Vagina (tissue), 2 donors: ENCODE results near the gene SAC3D1. TPM values are rescaled to one million over a fixed set of nuclear protein-coding genes. Genes with fewer than 3 reads are reported as not detected.

Source experiments
- DNase-seq, 2 donors: peaks; one replicate each; pipeline ENCODE4 v3.0.0-alpha.2; 2017; ENCODE audit errors: extremely low spot score in 2 of 2
- H3K27ac ChIP-seq: fragments of 200-600 bp; sonication (generic); one replicate; pipeline ENCODE4 v1.5.1; 2019
- H3K27me3 ChIP-seq: fragments of 200-600 bp; sonication (generic); one replicate; pipeline ENCODE4 v1.5.1; 2019
- H3K36me3 ChIP-seq, 2 donors: fragments of 200-600 bp; sonication (generic); one replicate each; pipeline ENCODE4 v1.5.1; 2017 to 2019
- H3K4me1 ChIP-seq: fragments of 200-600 bp; sonication (generic); one replicate; pipeline ENCODE4 v1.5.1; 2019
- H3K4me3 ChIP-seq, 2 donors: fragments of 200-600 bp; sonication (generic); 1 replicate in 1 of 2; 2 replicates in 1 of 2; pipeline ENCODE4 v1.5.1; 2016 to 2019
- H3K9me3 ChIP-seq: fragments of 200-600 bp; sonication (generic); one replicate; pipeline ENCODE4 v1.5.1; 2019
- CTCF ChIP-seq, 3 experiments: fragments of 450-650 bp in 2 of 3; fragments of 200-600 bp in 1 of 3; sonication (generic) in 1 of 3; IDR thresholded peaks; one replicate each; pipeline ENCODE4 v1.5.1; 2017 to 2019; ENCODE audit warnings: antibody characterized with exemption in 3 of 3, mild to moderate bottlenecking in 2 of 3, moderate library complexity in 2 of 3
- POLR2A ChIP-seq, 2 donors: fragments of 450-650 bp; IDR thresholded peaks; one replicate each; pipeline ENCODE4 v1.6.1; 2017; ENCODE audit warnings: antibody characterized with exemption in 2 of 2, mild to moderate bottlenecking in 2 of 2, moderate library complexity in 2 of 2
- POLR2AphosphoS5 ChIP-seq, 2 donors: sonication (generic); formaldehyde crosslinking; IDR thresholded peaks; one replicate each; pipeline ENCODE4 v1.9.0; 2017; ENCODE audit warnings: antibody characterized with exemption in 2 of 2, mild to moderate bottlenecking in 2 of 2, low read depth in 1 of 2; ENCODE audit not compliant: insufficient read depth in 1 of 2
- intact Hi-C: fragments of 100-400 bp; cut with DNase I; formaldehyde crosslinking; loops from one replicate; pipeline ENCODE4 v1.15.1; 2023
- total RNA-seq: library from RNA; depleted of rRNA; stranded (reverse); fragments of >200 nt; gene quantifications from one replicate; pipeline ENCODE4 v1.2.3, GENCODE V29; 2016

Gene SAC3D1
- total RNA-seq, 1 donor from 2014 or later, result 11.8 TPM

GRCh38 chr11:65043881-65044501, 3.0 kb downstream of the SAC3D1 start:
- TF ChIP-seq POLR2A (IDR thresholded peaks at IDR 0.05) (no peak), CTCF (IDR thresholded peaks at IDR 0.05) (no peak), POLR2AphosphoS5 (IDR thresholded peaks at IDR 0.05; ENCODE audit: insufficient read depth in 1 of 2, low read depth in 1 of 2) (no peak)
- peaks cover 53% of the 10 kb centered on the region for H3K4me1 ChIP-seq
- H3K36me3 ChIP-seq, result peaks cover 0 to 18% of the 10 kb centered on the region in 2 donors
- no peak for DNase-seq
- H3K4me3 ChIP-seq, result no peak overlapping the region
- H3K27me3 ChIP-seq, result no peaks in the 10 kb centered on the region
- intact Hi-C loops, result no loop called here
- H3K27ac ChIP-seq, result no peak overlapping the region
- H3K9me3 ChIP-seq, result no peaks in the 10 kb centered on the region

- peaks cover 0 to 11% of the 10 kb centered on the region in 2 donors for H3K36me3 ChIP-seq
- H3K27me3 ChIP-seq, result no peaks in the 10 kb centered on the region
- H3K4me1 ChIP-seq, result peaks cover 51% of the 10 kb centered on the region
- no peaks in the 10 kb centered on the region for H3K9me3 ChIP-seq
- intact Hi-C loops, result no loop called here
- H3K27ac ChIP-seq, result no peak overlapping the region
- no peak for DNase-seq
- no peak for TF ChIP-seq POLR2A (IDR thresholded peaks at IDR 0.05)
- no peak for TF ChIP-seq POLR2AphosphoS5 (IDR thresholded peaks at IDR 0.05; ENCODE audit: insufficient read depth in 1 of 2, low read depth in 1 of 2)
- TF ChIP-seq CTCF (IDR thresholded peaks at IDR 0.05), result no peak
- H3K4me3 ChIP-seq, result no peak overlapping the region
These were observed 4.1 kb downstream of the SAC3D1 start for GRCh38 chr11:65045061-65045460.

GRCh38 chr11:65045728-65046127, 4.7 kb downstream of the SAC3D1 start:
- H3K4me3 ChIP-seq, result no peak overlapping the region
- DNase-seq, result no peak
- H3K27ac ChIP-seq, result no peak overlapping the region
- no peaks in the 10 kb centered on the region for H3K9me3 ChIP-seq
- peaks cover 0 to 11% of the 10 kb centered on the region in 2 donors for H3K36me3 ChIP-seq
- intact Hi-C loops, result no loop called here
- TF ChIP-seq POLR2AphosphoS5 (IDR thresholded peaks at IDR 0.05; ENCODE audit: insufficient read depth in 1 of 2, low read depth in 1 of 2), result no peak
- TF ChIP-seq CTCF (IDR thresholded peaks at IDR 0.05), result no peak
- no peak for TF ChIP-seq POLR2A (IDR thresholded peaks at IDR 0.05)
- peaks cover 45% of the 10 kb centered on the region for H3K4me1 ChIP-seq
- no peaks in the 10 kb centered on the region for H3K27me3 ChIP-seq

GRCh38 chr11:65047581-65048422, 6.8 kb downstream of the SAC3D1 start:
- intact Hi-C loops, result no loop called here

More at GRCh38 chr11:65047581-65048422, 6.8 kb downstream of the SAC3D1 start:
- H3K4me1 ChIP-seq, result peaks cover 33% of the 10 kb centered on the region
- peaks cover 0 to 11% of the 10 kb centered on the region in 2 donors for H3K36me3 ChIP-seq
- TF ChIP-seq POLR2A (IDR thresholded peaks at IDR 0.05) (no peak), CTCF (IDR thresholded peaks at IDR 0.05) (no peak), POLR2AphosphoS5 (IDR thresholded peaks at IDR 0.05; ENCODE audit: insufficient read depth in 1 of 2, low read depth in 1 of 2) (no peak)
- no peak for DNase-seq
- H3K9me3 ChIP-seq, result no peaks in the 10 kb centered on the region
- peak overlapping the region; percentile 66 for H3K27ac ChIP-seq
- H3K4me3 ChIP-seq, result peak overlapping the region; percentile 54 to 78
- H3K27me3 ChIP-seq, result no peaks in the 10 kb centered on the region
